Vagina (tissue), 2 donors: ENCODE data around the gene MRPS22. TPM values are rescaled to one million over a fixed set of nuclear protein-coding genes. Genes with fewer than 3 reads are reported as not detected.
"Not testable (repeated sequence)": the region's sequence is repeated elsewhere in the genome, so short reads cannot be mapped to it uniquely, and the experiment has no call there.

Experiments used
- DNase-seq, 2 donors: peaks; one replicate each; pipeline ENCODE4 v3.0.0-alpha.2; 2017; ENCODE audit errors: extremely low spot score in 2 of 2
- H3K27ac ChIP-seq: fragments of 200-600 bp; sonication (generic); one replicate; pipeline ENCODE4 v1.5.1; 2019
- H3K27me3 ChIP-seq: fragments of 200-600 bp; sonication (generic); one replicate; pipeline ENCODE4 v1.5.1; 2019
- H3K36me3 ChIP-seq, 2 donors: fragments of 200-600 bp; sonication (generic); one replicate each; pipeline ENCODE4 v1.5.1; 2017 to 2019
- H3K4me1 ChIP-seq: fragments of 200-600 bp; sonication (generic); one replicate; pipeline ENCODE4 v1.5.1; 2019
- H3K4me3 ChIP-seq, 2 donors: fragments of 200-600 bp; sonication (generic); 1 replicate in 1 of 2; 2 replicates in 1 of 2; pipeline ENCODE4 v1.5.1; 2016 to 2019
- H3K9me3 ChIP-seq: fragments of 200-600 bp; sonication (generic); one replicate; pipeline ENCODE4 v1.5.1; 2019
- CTCF ChIP-seq, 3 experiments: fragments of 450-650 bp in 2 of 3; fragments of 200-600 bp in 1 of 3; sonication (generic) in 1 of 3; IDR thresholded peaks; one replicate each; pipeline ENCODE4 v1.5.1; 2017 to 2019; ENCODE audit warnings: antibody characterized with exemption in 3 of 3, mild to moderate bottlenecking in 2 of 3, moderate library complexity in 2 of 3
- POLR2A ChIP-seq, 2 donors: fragments of 450-650 bp; IDR thresholded peaks; one replicate each; pipeline ENCODE4 v1.6.1; 2017; ENCODE audit warnings: antibody characterized with exemption in 2 of 2, mild to moderate bottlenecking in 2 of 2, moderate library complexity in 2 of 2
- POLR2AphosphoS5 ChIP-seq, 2 donors: sonication (generic); formaldehyde crosslinking; IDR thresholded peaks; one replicate each; pipeline ENCODE4 v1.9.0; 2017; ENCODE audit warnings: antibody characterized with exemption in 2 of 2, mild to moderate bottlenecking in 2 of 2, low read depth in 1 of 2; ENCODE audit not compliant: insufficient read depth in 1 of 2
- intact Hi-C: fragments of 100-400 bp; cut with DNase I; formaldehyde crosslinking; loops from one replicate; pipeline ENCODE4 v1.15.1; 2023
- total RNA-seq: library from RNA; depleted of rRNA; stranded (reverse); fragments of >200 nt; gene quantifications from one replicate; pipeline ENCODE4 v1.2.3, GENCODE V29; 2016

Gene MRPS22
- total RNA-seq, 1 donor from 2014 or later, result 45.7 TPM

DNA sequence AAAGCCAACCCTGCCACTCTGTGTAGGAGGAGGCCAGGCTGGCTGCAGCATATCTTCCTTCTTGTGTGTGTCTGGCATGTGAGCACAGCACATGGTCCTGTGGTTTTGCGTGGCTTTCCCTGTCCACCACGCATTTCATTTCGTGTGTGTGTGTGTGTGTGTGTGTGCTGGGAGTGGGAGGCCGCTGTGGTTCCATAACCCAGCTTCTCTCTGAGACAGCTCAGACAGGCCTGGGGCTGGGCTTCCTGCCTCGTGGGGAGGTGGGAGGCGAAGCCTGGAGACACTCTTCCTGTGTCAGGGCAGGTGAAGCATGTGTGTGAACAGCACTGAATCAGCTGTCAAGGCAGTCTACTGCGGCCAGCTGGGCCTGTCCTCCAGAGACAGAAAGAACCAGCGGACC, 16.0 kb upstream of the MRPS22 start:
- intact Hi-C loops, result loop anchor here (10.0 kb wide), 1 partner anchor 223 kb away; no protein-coding TSS in a partner anchor
- Histone ChIP-seq H3K36me3 (no peaks in the 10 kb centered on the region), H3K27me3 (no peaks in the 10 kb centered on the region), H3K4me1 (peaks cover 5% of the 10 kb centered on the region), H3K9me3 (no peaks in the 10 kb centered on the region), H3K27ac (no peak overlapping the region), H3K4me3 (no peak overlapping the region)
- DNase-seq, result peak in 1 of 2 donors; percentile 70
- no peak for TF ChIP-seq CTCF (IDR thresholded peaks at IDR 0.05)
- no peak for TF ChIP-seq POLR2A (IDR thresholded peaks at IDR 0.05)

- Histone ChIP-seq H3K27ac (no peak overlapping the region), H3K4me3 (no peak overlapping the region), H3K9me3 (no peaks in the 10 kb centered on the region), H3K36me3 (no peaks in the 10 kb centered on the region), H3K27me3 (no peaks in the 10 kb centered on the region), H3K4me1 (peaks cover 5% of the 10 kb centered on the region)
- intact Hi-C loops, result loop anchor here (10.0 kb wide), 1 partner anchor 224 kb away; no protein-coding TSS in a partner anchor
- no peak for DNase-seq
- TF ChIP-seq POLR2A (IDR thresholded peaks at IDR 0.05) (no peak), POLR2AphosphoS5 (IDR thresholded peaks at IDR 0.05; ENCODE audit: insufficient read depth in 1 of 2, low read depth in 1 of 2) (no peak), CTCF (IDR thresholded peaks at IDR 0.05) (no peak)
Observed at GRCh38 chr3:139328356-139328755, 15.5 kb upstream of the MRPS22 start.

GRCh38 chr3:139329364-139329850, 14.4 kb upstream of the MRPS22 start:
- Histone ChIP-seq H3K4me1 (peaks cover 5% of the 10 kb centered on the region), H3K9me3 (no peaks in the 10 kb centered on the region), H3K4me3 (peak overlapping the region in 1 of 2 donors; percentile 9), H3K36me3 (no peaks in the 10 kb centered on the region), H3K27ac (peak overlapping the region; percentile 2), H3K27me3 (no peaks in the 10 kb centered on the region)
- intact Hi-C loops, result loop anchor here (10.0 kb wide), 1 partner anchor 225 kb away; no protein-coding TSS in a partner anchor
- DNase-seq, result peak in 1 of 2 donors; percentile 85
- TF ChIP-seq POLR2A (IDR thresholded peaks at IDR 0.05), result no peak
- TF ChIP-seq CTCF (IDR thresholded peaks at IDR 0.05), result peak; percentile 86 to 99 (median 99)
- TF ChIP-seq POLR2AphosphoS5 (IDR thresholded peaks at IDR 0.05; ENCODE audit: insufficient read depth in 1 of 2, low read depth in 1 of 2), result peak in 1 of 2 donors; percentile 27

- no peak overlapping the region for H3K4me3 ChIP-seq
- H3K4me1 ChIP-seq, result peaks cover 5% of the 10 kb centered on the region
- no peaks in the 10 kb centered on the region for H3K9me3 ChIP-seq
- H3K27ac ChIP-seq, result no peak overlapping the region
- DNase-seq, result no peak
- no peak for TF ChIP-seq POLR2A (IDR thresholded peaks at IDR 0.05)
- no peak for TF ChIP-seq CTCF (IDR thresholded peaks at IDR 0.05)
- TF ChIP-seq POLR2AphosphoS5 (IDR thresholded peaks at IDR 0.05; ENCODE audit: insufficient read depth in 1 of 2, low read depth in 1 of 2), result no peak
- intact Hi-C loops, result no loop called here
- H3K27me3 ChIP-seq, result no peaks in the 10 kb centered on the region
- no peaks in the 10 kb centered on the region for H3K36me3 ChIP-seq
Observed at GRCh38 chr3:139332092-139332491, 11.7 kb upstream of the MRPS22 start.

DNA sequence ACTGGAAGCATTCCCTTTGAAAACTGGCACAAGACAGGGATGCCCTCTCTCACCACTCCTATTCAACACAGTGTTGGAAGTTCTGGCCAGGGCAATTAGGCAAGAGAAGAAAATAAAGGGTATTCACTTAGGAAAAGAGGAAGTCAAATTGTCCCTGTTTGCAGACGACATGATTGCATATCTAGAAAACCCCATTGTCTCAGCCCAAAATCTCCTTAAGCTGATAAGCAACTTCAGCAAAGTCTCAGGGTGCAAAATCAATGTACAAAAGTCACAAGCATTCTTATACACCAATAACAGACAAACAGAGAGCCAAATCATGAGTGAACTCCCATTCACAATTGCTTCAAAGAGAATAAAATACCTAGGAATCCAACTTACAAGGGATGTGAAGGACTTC, 9.1 kb upstream of the MRPS22 start:
- H3K27me3 ChIP-seq, H3K4me1 ChIP-seq, H3K36me3 ChIP-seq, H3K4me3 ChIP-seq, DNase-seq, intact Hi-C loops, H3K9me3 ChIP-seq, H3K27ac ChIP-seq: not testable (repeated sequence)
